ENCODE results near the gene SNAPC4.

Gene SNAPC4

DNA sequence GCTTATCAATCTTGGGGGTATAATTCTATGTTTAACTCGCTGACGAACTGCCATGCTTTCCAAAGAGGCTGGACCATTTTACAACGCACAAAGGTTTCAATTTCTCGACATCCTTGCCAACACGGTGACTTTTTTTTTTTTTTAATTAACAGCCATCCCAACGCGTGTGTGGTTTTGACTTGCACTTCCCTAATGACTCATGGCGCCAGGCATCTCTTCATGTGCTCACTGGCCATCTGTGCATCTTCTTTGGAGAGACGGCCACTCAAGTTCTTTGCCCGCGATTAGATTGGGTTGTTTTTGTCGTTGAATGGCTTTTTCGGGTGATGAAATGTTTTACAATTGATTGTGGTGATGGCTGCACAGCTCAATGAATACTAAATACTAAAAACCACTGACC is 14.0 kb downstream of the SNAPC4 start:
- TF ChIP-seq TAF1 (IDR thresholded peaks at IDR 0.05; ENCODE audit: borderline replicate concordance, insufficient read depth, low read length) (no peak), SIN3A (IDR thresholded peaks at IDR 0.05; ENCODE audit: borderline replicate concordance, insufficient read depth, low read length) (no peak), FOXP2 (optimal IDR thresholded peaks at IDR 0.05; ENCODE audit: borderline replicate concordance, extremely low read depth, extremely low read length, insufficient read depth) (no peak), POLR2AphosphoS5 (IDR thresholded peaks at IDR 0.05; ENCODE audit: low read depth, low read length) (no peak)
- TF ChIP-seq, protein P1, sequence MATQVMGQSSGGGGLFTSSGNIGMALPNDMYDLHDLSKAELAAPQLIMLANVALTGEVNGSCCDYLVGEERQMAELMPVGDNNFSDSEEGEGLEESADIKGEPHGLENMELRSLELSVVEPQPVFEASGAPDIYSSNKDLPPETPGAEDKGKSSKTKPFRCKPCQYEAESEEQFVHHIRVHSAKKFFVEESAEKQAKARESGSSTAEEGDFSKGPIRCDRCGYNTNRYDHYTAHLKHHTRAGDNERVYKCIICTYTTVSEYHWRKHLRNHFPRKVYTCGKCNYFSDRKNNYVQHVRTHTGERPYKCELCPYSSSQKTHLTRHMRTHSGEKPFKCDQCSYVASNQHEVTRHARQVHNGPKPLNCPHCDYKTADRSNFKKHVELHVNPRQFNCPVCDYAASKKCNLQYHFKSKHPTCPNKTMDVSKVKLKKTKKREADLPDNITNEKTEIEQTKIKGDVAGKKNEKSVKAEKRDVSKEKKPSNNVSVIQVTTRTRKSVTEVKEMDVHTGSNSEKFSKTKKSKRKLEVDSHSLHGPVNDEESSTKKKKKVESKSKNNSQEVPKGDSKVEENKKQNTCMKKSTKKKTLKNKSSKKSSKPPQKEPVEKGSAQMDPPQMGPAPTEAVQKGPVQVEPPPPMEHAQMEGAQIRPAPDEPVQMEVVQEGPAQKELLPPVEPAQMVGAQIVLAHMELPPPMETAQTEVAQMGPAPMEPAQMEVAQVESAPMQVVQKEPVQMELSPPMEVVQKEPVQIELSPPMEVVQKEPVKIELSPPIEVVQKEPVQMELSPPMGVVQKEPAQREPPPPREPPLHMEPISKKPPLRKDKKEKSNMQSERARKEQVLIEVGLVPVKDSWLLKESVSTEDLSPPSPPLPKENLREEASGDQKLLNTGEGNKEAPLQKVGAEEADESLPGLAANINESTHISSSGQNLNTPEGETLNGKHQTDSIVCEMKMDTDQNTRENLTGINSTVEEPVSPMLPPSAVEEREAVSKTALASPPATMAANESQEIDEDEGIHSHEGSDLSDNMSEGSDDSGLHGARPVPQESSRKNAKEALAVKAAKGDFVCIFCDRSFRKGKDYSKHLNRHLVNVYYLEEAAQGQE (IDR thresholded peaks at IDR 0.05; ENCODE audit: insufficient read depth in 1 of 2, low read depth in 2 of 2, low read length in 2 of 2) = no peak

GRCh38 chr9:136385015-136385414 is 15.0 kb downstream of the SNAPC4 start:
- no peak for TF ChIP-seq SIN3A (IDR thresholded peaks at IDR 0.05; ENCODE audit: borderline replicate concordance, insufficient read depth, low read length)
- TF ChIP-seq, protein P1 (IDR thresholded peaks at IDR 0.05; ENCODE audit: insufficient read depth in 1 of 2, low read depth in 2 of 2, low read length in 2 of 2) = no peak
- TF ChIP-seq POLR2AphosphoS5 (IDR thresholded peaks at IDR 0.05; ENCODE audit: low read depth, low read length) = no peak
- TF ChIP-seq TAF1 (IDR thresholded peaks at IDR 0.05; ENCODE audit: borderline replicate concordance, insufficient read depth, low read length) = no peak
- TF ChIP-seq FOXP2 (optimal IDR thresholded peaks at IDR 0.05; ENCODE audit: borderline replicate concordance, extremely low read depth, extremely low read length, insufficient read depth) = no peak

- TF ChIP-seq, protein P1 (IDR thresholded peaks at IDR 0.05; ENCODE audit: insufficient read depth in 1 of 2, low read depth in 2 of 2, low read length in 2 of 2) = no peak
- no peak for TF ChIP-seq POLR2AphosphoS5 (IDR thresholded peaks at IDR 0.05; ENCODE audit: low read depth, low read length)
- no peak for TF ChIP-seq SIN3A (IDR thresholded peaks at IDR 0.05; ENCODE audit: borderline replicate concordance, insufficient read depth, low read length)
- no peak for TF ChIP-seq FOXP2 (optimal IDR thresholded peaks at IDR 0.05; ENCODE audit: borderline replicate concordance, extremely low read depth, extremely low read length, insufficient read depth)
These were observed 16.5 kb downstream of the SNAPC4 start for GRCh38 chr9:136383436-136383835.

- TF ChIP-seq SIN3A (IDR thresholded peaks at IDR 0.05; ENCODE audit: borderline replicate concordance, insufficient read depth, low read length) (no peak), POLR2AphosphoS5 (IDR thresholded peaks at IDR 0.05; ENCODE audit: low read depth, low read length) (no peak), FOXP2 (optimal IDR thresholded peaks at IDR 0.05; ENCODE audit: borderline replicate concordance, extremely low read depth, extremely low read length, insufficient read depth) (no peak), TAF1 (IDR thresholded peaks at IDR 0.05; ENCODE audit: borderline replicate concordance, insufficient read depth, low read length) (no peak)
- TF ChIP-seq, protein P1 (IDR thresholded peaks at IDR 0.05; ENCODE audit: insufficient read depth in 1 of 2, low read depth in 2 of 2, low read length in 2 of 2) = no peak
These were observed 17.9 kb downstream of the SNAPC4 start for GRCh38 chr9:136381966-136382513.

DNA sequence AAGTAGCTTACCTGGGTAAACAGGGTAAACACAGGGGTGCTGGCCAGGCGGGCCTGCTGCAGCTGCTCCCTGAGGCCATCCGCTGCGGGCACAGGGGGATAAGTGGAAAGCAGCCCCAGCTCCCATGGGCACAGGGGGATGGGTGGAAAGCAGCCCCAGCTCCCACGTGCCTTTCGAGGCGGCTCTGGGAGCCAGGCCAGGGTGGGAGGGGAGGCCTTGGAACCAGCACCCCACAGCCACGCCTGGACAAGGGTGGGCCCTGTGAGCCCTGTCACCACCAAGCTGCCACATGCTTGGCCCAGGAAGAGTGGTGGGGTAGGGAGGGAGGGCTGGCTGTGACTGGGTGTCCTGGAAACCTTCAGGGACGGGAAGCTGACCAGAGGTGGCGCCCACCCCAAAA is 18.7 kb downstream of the SNAPC4 start:
- TF ChIP-seq TAF1 (IDR thresholded peaks at IDR 0.05; ENCODE audit: borderline replicate concordance, insufficient read depth, low read length) (no peak), SIN3A (IDR thresholded peaks at IDR 0.05; ENCODE audit: borderline replicate concordance, insufficient read depth, low read length) (no peak), FOXP2 (optimal IDR thresholded peaks at IDR 0.05; ENCODE audit: borderline replicate concordance, extremely low read depth, extremely low read length, insufficient read depth) (no peak), POLR2AphosphoS5 (IDR thresholded peaks at IDR 0.05; ENCODE audit: low read depth, low read length) (no peak)
- TF ChIP-seq, protein P1 (IDR thresholded peaks at IDR 0.05; ENCODE audit: insufficient read depth in 1 of 2, low read depth in 2 of 2, low read length in 2 of 2) = no peak
